ENCODE data around the gene NAA15.
A peak's percentile ranks its signal among the peaks of the same experiment; 100 is the strongest.

DNA sequence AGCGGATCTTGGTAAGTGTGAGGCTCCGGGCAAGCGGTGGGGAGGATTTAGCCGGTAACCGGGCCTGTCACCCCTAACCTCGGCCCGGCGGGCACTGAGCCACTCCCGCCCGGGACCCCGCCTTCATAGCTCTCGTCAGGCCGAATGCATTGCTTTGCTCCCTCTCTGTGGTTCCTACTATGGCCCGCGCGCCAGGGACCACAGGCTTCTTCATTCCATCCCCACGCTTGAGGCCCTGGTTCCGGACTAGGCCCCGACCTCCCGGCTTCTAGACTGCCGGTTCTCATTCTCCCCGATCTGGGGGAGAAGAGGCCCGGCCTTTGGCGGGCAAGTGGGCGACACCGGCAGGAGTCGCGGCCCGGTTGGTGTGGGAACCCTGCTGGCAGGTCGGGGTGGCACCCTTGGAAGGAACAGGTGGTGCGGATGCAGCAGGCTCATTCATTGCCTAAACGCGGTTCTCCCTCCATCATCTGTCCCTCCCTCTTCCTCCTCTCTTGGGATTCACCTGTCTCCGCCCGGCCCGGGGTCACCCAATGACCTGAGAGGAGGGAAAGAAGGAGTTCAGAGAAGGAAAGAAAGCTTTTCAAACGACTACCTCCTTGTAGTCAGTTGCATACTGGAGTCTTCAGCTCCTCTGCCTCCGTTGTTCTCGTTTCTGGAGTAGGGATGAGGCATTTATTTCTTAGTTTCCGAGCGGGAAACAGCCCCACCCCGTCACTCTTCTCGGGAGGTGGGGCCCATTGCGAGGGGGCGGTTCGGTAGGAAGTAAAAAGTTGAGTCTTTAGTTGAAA, 711 bp downstream of the NAA15 start, which contains the start of gene NDUFC1:
- TF ChIP-seq CTCF (IDR thresholded peaks at IDR 0.05) = peak in 3 of 7 experiments; percentile 11 to 32 (median 19)
- no peak for TF ChIP-seq POLR2A (IDR thresholded peaks at IDR 0.05)
- no peak for TF ChIP-seq EP300 (IDR thresholded peaks at IDR 0.05)
- peak; percentile 3 to 41 (median 26) for TF ChIP-seq POLR2AphosphoS5 (IDR thresholded peaks at IDR 0.05)

All from stomach (tissue), 4 donors.